GM10847 (cell line): Measurements from ENCODE around the gene SUFU.

Experiments used
- POLR2A ChIP-seq: IDR thresholded peaks from 2 replicates; pipeline ENCODE4 v1.6.1; 2011; ENCODE audit not compliant: insufficient read length; ENCODE audit errors: extremely low read depth

Gene SUFU

GRCh38 chr10:102502337-102503151 lies 1.2 kb upstream of the SUFU start, which contains the start of gene ACTR1A:
Gene ACTR1A (minus strand): TSS chr10:102502712. CDS start chr10:102502647, 65 bp downstream.
- peak; percentile 38 for TF ChIP-seq POLR2A

- no peak for TF ChIP-seq POLR2A
Measured at GRCh38 chr10:102504179-102504975, 605 bp downstream of the SUFU start.

- TF ChIP-seq POLR2A: no peak
Measured at GRCh38 chr10:102504976-102505300, 1.2 kb downstream of the SUFU start.

- no peak for TF ChIP-seq POLR2A
Measured at GRCh38 chr10:102505462-102506115, 1.8 kb downstream of the SUFU start.

GRCh38 chr10:102507521-102507920 lies 3.7 kb downstream of the SUFU start:
- no peak for TF ChIP-seq POLR2A

GRCh38 chr10:102508506-102508905 lies 4.7 kb downstream of the SUFU start:
- no peak for TF ChIP-seq POLR2A

GRCh38 chr10:102509387-102509786 lies 5.6 kb downstream of the SUFU start:
- TF ChIP-seq POLR2A: no peak

GRCh38 chr10:102511583-102512274 lies 8.0 kb downstream of the SUFU start:
- no peak for TF ChIP-seq POLR2A

- TF ChIP-seq POLR2A: no peak
Measured at GRCh38 chr10:102514487-102515311, 10.9 kb downstream of the SUFU start.

GRCh38 chr10:102515724-102516123 lies 12.0 kb downstream of the SUFU start:
- no peak for TF ChIP-seq POLR2A

- TF ChIP-seq POLR2A: no peak
Measured at GRCh38 chr10:102517553-102517952, 13.8 kb downstream of the SUFU start.

GRCh38 chr10:102519246-102519825 lies 15.6 kb downstream of the SUFU start:
- TF ChIP-seq POLR2A: no peak

GRCh38 chr10:102522874-102523249 lies 19.1 kb downstream of the SUFU start:
- no peak for TF ChIP-seq POLR2A
